SU-DHL-6 (cell line): ENCODE measurements around the gene GCDH.
"Not testable (repeated sequence)": the region's sequence is repeated elsewhere in the genome, so short reads cannot be mapped to it uniquely, and the experiment has no call there.

Experiments used
- EZH2phosphoT487 ChIP-seq: fragments of 200-600 bp; sonication (generic), shearing (Covaris generic); conservative IDR thresholded peaks from 2 replicates; pipeline ENCODE4 v1.6.1; 2018; ENCODE audit warnings: mild to moderate bottlenecking, antibody characterized with exemption, low read length, moderate library complexity, mixed read lengths
- TF ChIP-seq, protein P1 (sequence below): fragments of 200-600 bp; sonication (generic); IDR thresholded peaks from one replicate; pipeline ENCODE4 v1.5.1; 2017; ENCODE audit warnings: antibody characterized with exemption, mild to moderate bottlenecking, low read length, moderate library complexity; ENCODE audit not compliant: insufficient read depth, poor library complexity, severe bottlenecking

DNA sequence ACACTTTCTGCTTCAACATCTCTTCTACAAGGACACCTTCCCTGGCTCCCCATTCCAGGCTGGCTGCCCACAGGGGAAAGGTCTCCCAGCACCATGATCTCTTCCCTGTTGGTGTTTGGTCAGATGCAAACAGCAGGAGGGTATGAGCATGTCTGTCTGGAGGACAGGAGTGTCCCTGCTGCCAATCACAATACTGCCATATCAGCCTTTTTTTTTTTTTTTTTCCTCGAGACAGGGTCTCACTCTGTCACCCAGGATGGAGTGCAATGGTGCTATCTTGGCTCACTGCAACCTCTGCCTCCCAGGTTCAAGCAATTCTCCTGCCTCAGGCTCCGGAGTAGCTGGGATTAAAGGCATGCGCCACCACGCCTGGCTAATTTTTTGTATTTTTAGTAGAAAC lies 24.9 kb downstream of the GCDH start:
- TF ChIP-seq, protein P1, sequence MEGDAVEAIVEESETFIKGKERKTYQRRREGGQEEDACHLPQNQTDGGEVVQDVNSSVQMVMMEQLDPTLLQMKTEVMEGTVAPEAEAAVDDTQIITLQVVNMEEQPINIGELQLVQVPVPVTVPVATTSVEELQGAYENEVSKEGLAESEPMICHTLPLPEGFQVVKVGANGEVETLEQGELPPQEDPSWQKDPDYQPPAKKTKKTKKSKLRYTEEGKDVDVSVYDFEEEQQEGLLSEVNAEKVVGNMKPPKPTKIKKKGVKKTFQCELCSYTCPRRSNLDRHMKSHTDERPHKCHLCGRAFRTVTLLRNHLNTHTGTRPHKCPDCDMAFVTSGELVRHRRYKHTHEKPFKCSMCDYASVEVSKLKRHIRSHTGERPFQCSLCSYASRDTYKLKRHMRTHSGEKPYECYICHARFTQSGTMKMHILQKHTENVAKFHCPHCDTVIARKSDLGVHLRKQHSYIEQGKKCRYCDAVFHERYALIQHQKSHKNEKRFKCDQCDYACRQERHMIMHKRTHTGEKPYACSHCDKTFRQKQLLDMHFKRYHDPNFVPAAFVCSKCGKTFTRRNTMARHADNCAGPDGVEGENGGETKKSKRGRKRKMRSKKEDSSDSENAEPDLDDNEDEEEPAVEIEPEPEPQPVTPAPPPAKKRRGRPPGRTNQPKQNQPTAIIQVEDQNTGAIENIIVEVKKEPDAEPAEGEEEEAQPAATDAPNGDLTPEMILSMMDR = not testable (repeated sequence)
- TF ChIP-seq EZH2phosphoT487 = not testable (repeated sequence)
